ENCODE data around the gene RASGEF1C.

RASGEF1C gene

DNA sequence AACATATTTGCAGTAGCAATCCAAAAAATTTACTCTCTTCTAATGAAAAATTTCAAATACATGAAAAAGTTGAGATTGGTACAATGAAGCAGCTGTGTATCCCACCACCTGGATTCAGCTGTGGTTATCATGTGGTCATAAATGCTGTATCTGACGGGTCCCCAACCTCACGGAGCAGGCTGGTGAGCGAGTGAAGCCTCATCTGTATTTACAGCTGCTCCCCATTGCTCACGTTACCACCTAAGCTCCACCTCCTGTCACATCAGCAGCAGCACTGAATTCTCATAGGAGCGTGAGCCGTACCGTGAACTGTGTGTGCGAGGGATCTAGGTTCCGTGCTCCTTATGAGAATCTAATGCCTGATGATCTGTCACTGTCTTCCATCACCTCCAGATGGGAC is 130.7 kb downstream of the RASGEF1C start:
- no peak for DNase-seq
- intact Hi-C loops (cut with DNase I), result no loop called here

DNA sequence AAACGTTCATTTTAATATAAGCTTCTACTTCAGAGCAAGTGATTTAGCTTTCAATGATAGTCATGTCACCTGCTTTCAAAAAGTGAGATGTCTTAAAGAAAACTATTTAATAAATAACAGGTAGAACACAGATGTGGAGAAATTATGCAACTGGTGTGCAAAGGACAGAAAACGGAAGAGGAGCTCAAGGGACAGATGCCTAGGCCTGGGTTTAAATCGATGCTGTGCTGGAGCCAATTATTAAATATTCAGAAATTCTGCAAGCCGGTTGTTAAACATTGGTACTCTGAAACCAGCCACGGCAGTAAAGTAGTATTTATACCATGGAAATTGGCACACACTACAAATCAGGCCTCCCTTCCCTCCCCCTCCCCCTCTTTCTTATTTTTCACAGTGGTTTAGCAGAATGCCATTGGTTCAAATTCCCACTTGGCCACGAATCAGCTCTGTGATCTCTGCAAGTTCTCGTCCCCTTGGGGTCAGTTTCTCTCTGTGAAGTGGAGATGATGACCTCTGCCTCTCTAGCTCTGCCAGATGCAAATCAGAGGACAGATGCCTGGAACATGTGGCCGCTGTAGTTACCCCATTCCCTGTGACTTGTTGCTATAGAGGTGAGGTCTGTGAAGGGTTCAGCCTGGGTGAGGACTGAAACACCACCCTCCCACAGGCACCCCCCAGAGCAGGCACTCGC is 131.3 kb downstream of the RASGEF1C start:
- intact Hi-C loops (cut with DNase I), result no loop called here
- DNase-seq, result no peak

DNA sequence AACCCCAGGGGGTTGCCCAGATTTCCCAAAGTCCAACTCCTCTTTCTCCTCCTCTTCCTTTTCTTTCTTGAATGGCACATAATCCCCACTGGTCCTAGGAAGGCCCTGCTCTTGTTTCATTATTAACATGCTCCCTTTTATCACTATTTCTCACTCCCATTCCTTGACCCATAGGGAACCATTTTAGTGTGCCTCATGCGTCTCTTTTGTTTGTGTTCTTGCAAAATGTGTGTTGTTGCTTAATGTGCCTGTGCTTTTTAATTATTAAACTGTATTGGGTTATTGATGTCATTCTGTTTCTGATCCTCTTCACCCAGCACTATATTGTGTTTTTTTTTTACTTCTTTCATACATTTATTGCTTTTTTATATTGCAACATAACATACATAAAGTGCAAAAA is 133.3 kb downstream of the RASGEF1C start:
- intact Hi-C loops (cut with DNase I), result no loop called here
- DNase-seq, result no peak

DNA sequence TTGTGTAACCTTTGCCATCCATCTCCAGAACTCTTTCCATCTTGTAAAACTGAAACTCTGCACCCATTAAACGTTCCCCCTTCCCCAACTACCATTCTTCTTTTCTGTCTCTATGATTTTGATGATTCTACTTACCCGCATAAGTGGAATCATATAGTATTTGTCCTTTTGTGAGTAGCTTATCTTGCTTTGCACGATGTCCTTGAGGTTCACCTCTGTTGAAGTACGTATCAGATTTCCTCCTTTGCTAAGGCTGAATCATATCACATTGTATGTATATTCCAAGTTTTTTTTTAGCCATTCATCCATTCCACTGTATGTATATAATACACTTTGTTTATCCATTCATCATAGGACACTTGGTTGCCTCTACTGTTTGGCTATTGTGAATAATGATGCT is 134.5 kb downstream of the RASGEF1C start:
- intact Hi-C loops (cut with DNase I), result no loop called here

DNA sequence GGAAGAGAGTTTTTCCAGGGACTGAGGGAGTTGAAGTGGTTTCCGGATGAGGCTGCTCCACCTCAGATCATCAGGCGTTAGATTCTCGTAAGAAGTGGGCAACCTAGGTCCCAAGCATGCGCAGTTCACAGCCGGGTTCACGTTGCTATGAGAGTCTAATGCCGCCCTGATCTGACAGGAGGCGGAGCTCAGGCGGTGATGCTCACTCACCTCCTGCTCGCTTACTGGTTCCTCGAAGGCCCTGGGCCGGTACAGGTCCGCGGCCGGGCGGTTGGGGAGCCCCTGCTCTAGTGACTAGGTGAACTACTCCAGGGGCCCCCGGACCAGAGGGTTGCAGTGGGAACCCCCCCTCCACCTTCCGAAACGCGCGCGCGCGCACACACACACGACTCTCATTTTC is 136.5 kb downstream of the RASGEF1C start:
- intact Hi-C loops (cut with DNase I), result loop anchor here (1.0 kb wide), 1 partner anchor 164 kb away; no protein-coding TSS in a partner anchor
- peak in 2 of 10 donors; percentile 84 to 88 for DNase-seq

More for the DNA sequence above, 134.5 kb downstream of the RASGEF1C start:
- no peak for DNase-seq

DNA sequence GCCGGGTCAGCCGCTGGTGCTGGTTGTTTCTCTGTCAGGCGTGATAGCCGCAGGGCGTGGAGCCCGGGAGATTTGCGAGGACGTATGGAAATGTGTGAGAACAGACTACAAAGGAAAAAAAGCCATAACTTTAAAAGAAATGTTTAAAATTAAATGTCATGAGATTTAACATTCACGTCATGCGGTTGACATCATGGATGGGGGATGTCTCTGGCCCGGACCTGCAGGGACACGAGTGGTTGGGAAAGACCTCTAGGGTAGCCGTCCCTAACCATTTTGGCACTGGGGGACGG is 136.8 kb downstream of the RASGEF1C start:
- intact Hi-C loops (cut with DNase I), result loop anchor here (1.0 kb wide), 1 partner anchor 164 kb away; no protein-coding TSS in a partner anchor

DNA sequence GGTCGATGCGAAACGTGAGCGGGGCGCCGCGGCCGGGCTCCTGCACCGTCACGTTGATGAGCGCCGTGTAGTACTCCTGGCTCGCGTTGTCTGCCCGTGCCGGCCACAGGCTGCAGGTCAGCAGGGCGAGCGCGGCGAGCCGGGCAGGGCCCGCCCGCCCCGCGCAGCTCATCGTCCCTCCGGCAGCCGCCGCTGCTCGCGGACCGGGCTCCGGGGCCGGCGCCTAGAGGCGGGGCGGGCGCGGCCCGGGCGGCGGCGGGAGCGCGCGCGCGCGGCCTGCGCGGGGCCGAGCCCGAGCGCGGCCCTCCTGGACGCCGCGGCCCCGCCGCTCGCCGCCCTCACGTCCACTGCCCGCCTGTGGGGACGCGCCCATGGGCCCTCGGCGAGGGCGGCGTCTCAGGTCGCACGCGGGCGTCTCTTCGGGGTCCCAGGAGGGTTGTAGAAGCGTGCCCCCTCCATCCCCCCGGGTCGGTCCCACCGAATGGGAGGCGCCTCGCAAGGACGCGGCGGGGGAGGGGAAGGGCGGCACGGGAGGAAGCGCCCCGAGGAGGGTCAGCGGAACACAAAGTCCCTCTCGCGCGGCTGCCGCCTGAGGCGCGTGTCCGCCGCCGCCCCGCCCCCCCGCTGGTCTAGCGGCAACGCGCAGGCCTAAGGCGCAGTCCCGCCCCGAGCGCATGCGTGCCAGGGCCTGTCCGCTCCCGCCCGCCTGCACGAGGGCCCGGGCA is 137.3 kb downstream of the RASGEF1C start, which contains the start of gene RNF130:
RNF130 (minus strand) TSS at position 229 of the 725 bp plus-strand sequence; CDS start at position 172, 57 bp downstream.
- intact Hi-C loops (cut with DNase I), result loop anchor here (1.0 kb wide), 1 partner anchor 163 kb away; no protein-coding TSS in a partner anchor

More for the DNA sequence above, 136.8 kb downstream of the RASGEF1C start:
- no peak for DNase-seq

DNA sequence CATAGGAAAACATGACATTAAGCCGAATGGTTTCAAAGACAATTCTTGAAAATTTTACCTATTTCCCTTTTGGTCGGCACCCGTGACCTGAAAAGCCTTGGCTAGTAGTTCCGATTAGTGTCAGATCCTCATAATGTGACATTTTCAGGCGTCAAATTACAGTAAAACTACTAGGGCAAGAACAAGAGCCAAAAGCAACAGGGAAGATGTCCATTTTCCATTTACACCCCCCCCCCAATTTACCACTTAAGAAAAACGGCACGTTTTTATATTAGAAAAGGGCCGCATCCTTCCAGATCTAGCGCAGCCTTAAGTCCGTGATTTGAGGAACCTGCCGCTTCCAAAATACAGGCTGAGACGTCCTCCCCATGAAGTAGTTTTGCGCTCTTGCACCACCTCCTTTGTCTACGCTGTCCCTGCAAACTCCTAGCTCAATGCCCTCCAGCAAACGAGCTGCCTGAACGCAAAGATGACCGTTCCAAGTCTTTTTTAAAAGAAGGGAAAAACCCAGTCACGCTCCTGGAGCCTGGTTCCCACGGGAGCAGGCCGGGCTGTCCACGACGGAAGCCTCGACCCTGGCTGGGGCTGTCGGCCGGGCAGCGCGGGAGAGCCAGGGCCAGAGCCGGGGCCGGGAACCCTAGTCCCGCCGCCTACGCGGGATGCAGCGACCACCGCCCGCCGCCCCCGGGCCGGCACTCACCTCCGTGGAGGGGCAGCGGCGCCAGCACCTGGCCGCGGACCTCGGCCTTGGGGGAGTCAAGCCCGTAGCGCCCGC is 138.1 kb downstream of the RASGEF1C start:
- peak in 6 of 10 donors; percentile 24 to 87 (median 31) for DNase-seq
- intact Hi-C loops (cut with DNase I), result no loop called here

More for the DNA sequence above, 137.3 kb downstream of the RASGEF1C start, which contains the start of gene RNF130:
- peak; percentile 86 to 99 (median 90) for DNase-seq

DNA sequence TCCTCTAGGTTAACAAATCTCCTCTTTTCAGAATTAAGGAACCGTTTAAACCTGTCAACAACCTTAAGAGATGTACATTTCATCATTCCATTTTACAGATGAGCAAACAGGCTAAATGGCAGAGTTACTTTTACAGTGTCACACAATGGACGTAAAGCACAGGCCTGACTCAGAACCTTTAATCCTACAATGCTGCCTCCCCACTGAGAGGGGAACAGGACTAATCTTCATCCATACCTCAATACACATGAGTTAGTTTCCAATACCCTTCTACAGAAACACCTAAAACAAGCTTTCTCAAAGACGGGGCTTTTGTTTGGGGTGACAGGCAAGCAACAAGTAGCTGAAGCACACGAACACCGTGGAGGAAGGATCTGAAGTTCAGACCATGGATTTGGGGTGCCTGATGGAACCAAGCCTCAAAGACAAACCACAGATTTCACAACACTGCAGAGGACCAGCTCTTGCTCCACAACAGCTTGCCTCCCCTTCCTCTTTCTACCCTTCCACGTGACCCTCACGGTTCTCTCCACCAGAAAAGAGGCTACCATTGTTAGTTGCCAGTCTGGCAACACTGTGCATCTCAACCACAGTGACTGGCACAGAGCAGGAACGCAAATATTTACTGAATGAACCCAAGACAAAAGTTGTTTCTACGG is 139.3 kb downstream of the RASGEF1C start:
- intact Hi-C loops (cut with DNase I), result no loop called here
- peak in 7 of 10 donors; percentile 49 to 95 (median 63) for DNase-seq

DNA sequence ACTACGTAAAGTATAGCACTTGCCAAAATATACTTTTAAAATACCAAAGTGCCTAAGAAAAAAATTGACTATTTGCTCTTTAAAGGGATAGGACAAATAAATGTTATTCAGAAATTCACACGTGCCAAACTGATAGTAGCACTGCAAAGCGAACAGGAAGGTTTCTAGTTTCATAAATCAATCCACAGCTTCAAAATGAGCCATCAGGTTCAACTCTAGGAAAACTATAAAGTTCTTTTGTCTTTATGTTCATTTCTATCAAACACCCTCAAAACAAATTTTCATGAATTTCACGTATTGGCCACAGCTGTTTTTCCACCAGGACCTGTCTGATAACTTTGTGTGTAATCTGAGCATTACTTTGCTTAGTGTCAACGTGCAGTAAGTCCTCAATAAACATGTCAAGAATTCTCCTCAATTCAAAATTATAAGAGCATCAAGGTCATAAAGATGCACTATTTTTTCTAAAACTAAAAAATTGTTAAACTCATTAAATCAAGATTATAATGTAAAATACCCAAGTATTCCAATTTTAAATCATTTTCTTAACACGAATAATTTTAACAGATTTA is 140.4 kb downstream of the RASGEF1C start:
- DNase-seq, result no peak
- intact Hi-C loops (cut with DNase I), result no loop called here

DNA sequence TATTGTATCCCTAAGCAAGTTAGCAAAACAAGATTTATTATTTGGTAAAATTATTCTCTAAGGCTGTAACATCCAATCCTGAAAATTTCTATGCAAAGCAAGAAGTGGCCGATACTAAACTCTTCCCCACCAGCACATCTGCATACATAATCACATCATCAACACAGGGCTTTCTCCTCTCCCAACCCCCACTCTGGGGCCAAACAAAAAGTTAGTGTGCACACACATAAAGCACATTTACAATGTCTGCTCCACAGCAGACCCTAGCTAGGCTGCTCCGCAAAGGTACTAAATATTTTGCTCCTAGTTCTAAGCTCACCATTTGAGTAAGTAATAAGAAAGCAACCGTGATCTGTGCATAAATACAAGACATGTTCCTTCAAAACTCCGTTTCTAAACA is 141.0 kb downstream of the RASGEF1C start:
- intact Hi-C loops (cut with DNase I), result no loop called here
- peak in 6 of 10 donors; percentile 42 to 88 (median 53) for DNase-seq

DNA sequence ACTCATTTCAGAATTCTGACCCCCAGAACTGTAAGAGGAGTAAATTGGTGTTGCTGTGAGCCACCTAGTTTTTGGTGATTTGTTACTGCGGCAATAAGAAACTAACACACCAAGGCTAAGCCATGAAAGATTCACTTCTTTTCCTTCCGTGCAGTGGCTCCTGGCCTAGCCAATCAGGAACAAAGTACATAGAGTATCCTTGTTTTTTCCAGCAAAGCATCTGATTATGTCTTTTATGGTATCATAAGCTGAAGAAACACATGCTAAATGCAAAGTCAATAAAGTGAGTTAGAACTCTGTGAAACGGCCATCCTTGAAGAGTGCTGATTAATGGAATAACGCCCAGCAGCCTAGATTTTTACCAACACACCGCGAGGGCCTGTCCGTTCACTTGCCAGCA is 148.8 kb downstream of the RASGEF1C start:
- no peak for DNase-seq
- intact Hi-C loops (cut with DNase I), result no loop called here

DNA sequence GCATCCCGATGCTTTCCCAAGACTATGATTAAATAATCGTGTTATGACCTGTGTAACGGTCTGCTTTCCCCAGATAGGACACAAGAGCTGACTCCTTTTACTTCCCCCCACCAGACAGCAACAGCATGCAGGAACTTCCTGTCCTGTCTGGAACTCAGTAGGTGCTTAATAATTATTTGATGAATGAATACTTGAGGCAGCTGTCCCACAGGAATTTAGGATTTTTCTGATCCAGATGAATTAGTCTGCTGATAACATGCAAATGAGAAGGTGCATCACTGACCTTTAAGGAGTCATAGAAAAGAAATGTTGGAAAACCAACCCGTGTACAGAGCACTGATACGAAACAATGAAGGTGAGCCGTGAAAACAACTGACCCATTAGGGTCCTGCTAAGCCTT is 149.7 kb downstream of the RASGEF1C start:
- intact Hi-C loops (cut with DNase I), result no loop called here
- DNase-seq, result no peak

DNA sequence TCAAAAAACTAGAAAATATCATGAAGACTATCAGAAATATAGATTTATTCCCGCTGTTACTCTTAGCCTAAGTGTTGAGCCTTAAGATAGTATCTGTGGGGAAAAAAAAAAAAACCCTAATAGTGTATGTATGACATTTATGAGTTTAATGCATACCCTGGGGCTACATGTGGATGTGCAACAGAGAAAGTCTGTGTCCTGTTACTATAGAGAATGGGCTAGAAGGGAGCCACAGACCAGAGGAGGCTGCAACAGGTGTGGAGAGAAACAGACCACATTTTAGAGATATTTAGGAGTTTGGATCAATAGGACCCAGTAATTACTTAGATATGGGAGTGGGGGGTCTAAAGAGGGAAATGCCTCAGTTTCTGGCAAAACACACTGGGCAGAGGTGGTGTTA is 152.9 kb downstream of the RASGEF1C start:
- DNase-seq, result no peak
- intact Hi-C loops (cut with DNase I), result no loop called here

DNA sequence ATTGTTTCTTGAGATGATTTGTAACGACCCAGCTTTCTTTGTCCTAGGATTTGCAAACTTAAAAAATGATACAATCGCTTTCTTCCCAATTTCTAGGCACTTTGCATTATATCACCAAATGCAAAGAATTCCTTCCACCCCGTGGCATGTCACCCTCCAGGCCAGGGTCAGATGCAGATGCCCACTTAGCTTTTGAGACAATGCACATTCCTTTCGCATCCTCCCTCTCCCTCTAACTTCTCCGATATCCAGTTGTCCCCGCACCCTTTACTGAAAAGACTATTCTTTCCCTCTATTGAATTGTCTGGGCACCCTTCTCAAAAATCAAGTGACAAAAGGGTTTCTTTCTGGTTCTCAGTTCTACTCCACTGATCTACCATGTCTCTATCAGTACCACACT is 154.8 kb downstream of the RASGEF1C start:
- no peak for DNase-seq
- intact Hi-C loops (cut with DNase I), result no loop called here

DNA sequence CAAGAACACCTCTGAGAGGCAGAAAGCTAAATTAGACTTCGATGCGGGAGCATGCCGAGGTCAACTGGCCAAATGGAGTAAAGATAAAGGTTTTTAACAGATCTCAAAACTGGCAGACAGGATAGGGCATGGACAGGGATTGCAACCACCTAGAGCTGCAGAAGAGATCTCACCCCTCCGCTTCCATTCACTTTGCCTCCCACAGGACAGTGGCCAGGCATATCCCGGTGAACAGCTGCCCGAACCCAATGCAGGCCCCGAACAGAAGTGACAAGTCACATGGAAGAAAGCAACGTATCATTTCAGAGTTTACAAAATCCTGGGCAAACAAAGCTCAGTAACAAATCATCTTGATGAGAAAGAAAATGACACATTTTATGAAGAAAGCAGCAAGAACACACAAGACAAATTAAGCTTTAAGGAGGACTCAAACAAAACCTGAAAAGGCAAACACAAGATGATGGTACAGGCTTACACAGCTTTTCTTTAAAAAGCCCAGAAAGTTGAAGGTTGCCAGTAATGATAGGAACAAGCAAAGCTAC is 155.9 kb downstream of the RASGEF1C start:
- DNase-seq, result no peak
- intact Hi-C loops (cut with DNase I), result no loop called here

DNA sequence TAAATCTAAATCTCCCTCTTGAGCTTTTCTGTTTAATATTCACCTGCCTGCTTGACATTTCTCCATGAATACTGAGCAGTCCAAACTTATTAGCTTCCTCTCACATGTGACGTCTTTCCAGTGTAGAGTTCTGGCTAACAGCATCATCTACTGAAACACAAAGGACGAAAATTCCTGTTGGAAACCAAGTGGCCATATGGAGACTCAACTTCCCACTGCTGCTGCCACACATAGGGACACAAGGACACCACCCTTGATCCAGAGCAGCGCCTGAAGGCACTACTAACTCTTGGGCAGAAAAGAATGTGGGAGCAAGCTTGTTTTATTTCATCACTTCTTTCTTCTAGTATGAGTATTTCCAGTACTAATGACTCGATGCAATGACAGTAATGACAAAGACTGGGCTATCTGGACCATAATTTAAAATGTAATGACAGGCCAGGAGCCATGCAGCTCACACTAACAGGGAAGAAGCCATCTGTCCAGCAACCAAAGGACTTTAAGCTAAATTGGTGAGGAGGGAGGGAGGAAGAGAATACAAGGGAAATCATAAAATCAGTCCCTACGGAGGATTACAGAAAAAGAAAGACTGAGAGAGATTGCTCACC is 156.7 kb downstream of the RASGEF1C start:
- intact Hi-C loops (cut with DNase I), result no loop called here
- DNase-seq, result no peak

Data from posterior cingulate gyrus (tissue), 11 donors.